K562 (cell line): ENCODE measurements around the gene NAPB. TPM values are rescaled to one million over a fixed set of nuclear protein-coding genes. Genes with fewer than 3 reads are reported as not detected.

Experiments used
- CBX3 ChIP-seq, 2 experiments: IDR thresholded peaks; 1 replicate in 1 of 2; 2 replicates in 1 of 2; pipeline ENCODE4 v1.6.1; 2012; ENCODE audit warnings: inconsistent platforms in 2 of 2, low read length in 2 of 2, borderline replicate concordance in 1 of 2, control low read depth in 1 of 2
- ESRRB ChIP-seq: fragments of 250-450 bp; sonication (Bioruptor Pico); IDR thresholded peaks from 2 replicates; pipeline ENCODE4 v1.5.0; 2020; ENCODE audit warnings: mild to moderate bottlenecking, moderate library complexity, borderline replicate concordance
- FUS ChIP-seq: fragments of 200-400 bp; formaldehyde crosslinking; optimal IDR thresholded peaks from 2 replicates; pipeline ENCODE3; 2017; ENCODE audit warnings: low read depth, low read length
- HES1 ChIP-seq: fragments of 450-650 bp; IDR thresholded peaks from 2 replicates; pipeline ENCODE4 v1.6.1; 2016; ENCODE audit warnings: low read depth, mild to moderate bottlenecking, moderate library complexity
- RAD21 ChIP-seq, 2 experiments: fragments of 250-450 bp in 1 of 2; fragments of 450-650 bp in 1 of 2; sonication (Bioruptor Pico) in 1 of 2; formaldehyde crosslinking in 1 of 2; IDR thresholded peaks in 1 of 2; conservative IDR thresholded peaks in 1 of 2; 2 replicates each; pipeline versions ENCODE4 v1.4.0 to v1.8.0; 2020 to 2022; ENCODE audit warnings: mild to moderate bottlenecking in 2 of 2, moderate library complexity in 1 of 2
- THRB ChIP-seq: fragments of 450-650 bp; formaldehyde crosslinking; conservative IDR thresholded peaks from 2 replicates; pipeline ENCODE4 v1.4.0; 2022; ENCODE audit warnings: mild to moderate bottlenecking, missing genetic modification characterization
- VEZF1 ChIP-seq: fragments of 200-800 bp; sonication (Bioruptor generic); IDR thresholded peaks from 2 replicates; pipeline ENCODE4 v1.6.1; 2017; ENCODE audit warnings: missing genetic modification characterization, missing compliant biosample characterization
- ZBTB5 ChIP-seq: fragments of 450-650 bp; IDR thresholded peaks from 2 replicates; pipeline ENCODE4 v1.6.1; 2017; ENCODE audit warnings: antibody characterized with exemption
- ZNF561 ChIP-seq: fragments of 450-650 bp; formaldehyde crosslinking; conservative IDR thresholded peaks from 2 replicates; pipeline ENCODE4 v1.4.0; 2020; ENCODE audit warnings: mild to moderate bottlenecking, moderate library complexity
- polyA plus RNA-seq, 8 experiments: library from polyadenylated mRNA; depleted of rRNA in 4 of 8; stranded (reverse) in 5 of 8; unstranded in 3 of 8; fragments of >200 nt; fragmentation: Nextera tagmentation in 2 of 8; fragmentation: Illumina TruSeq in 1 of 8; extraction: Ambion mirVana in 2 of 8; extraction: Trizol in 1 of 8; gene quantifications; 2 replicates each; pipeline versions ENCODE4 v1.2.1 to v1.2.3, GENCODE V29; 2011 to 2014; ENCODE audit warnings: inconsistent platforms in 1 of 8, missing spikeins in 1 of 8
- total RNA-seq, 7 experiments: library from RNA; depleted of rRNA in 6 of 7; stranded (reverse); fragments of >200 nt in 6 of 7; fragmentation: Illumina TruSeq in 2 of 7; extraction: Trizol in 2 of 7; gene quantifications; 2 replicates each; pipeline versions ENCODE4 v1.2.1 to v1.2.3, GENCODE V29; 2011 to 2021; ENCODE audit warnings: low replicate concordance in 1 of 7
- TF ChIP-seq, protein P1 (sequence below), 2 experiments: fragments of 450-650 bp in 1 of 2; sonication (generic) in 1 of 2; formaldehyde crosslinking in 1 of 2; IDR thresholded peaks; 2 replicates each; pipeline versions ENCODE4 v1.7.1 to v1.9.0; 2016 to 2022; ENCODE audit warnings: inconsistent platforms in 1 of 2, mild to moderate bottlenecking in 1 of 2, missing genetic modification reagents in 1 of 2

The NAPB gene
- total and polyA plus RNA-seq, 9 of the 15 experiments (the other 6 are each of a cell fraction or from before 2014, with no cell fraction given) = 1.4 to 7.7 (median 5.2) TPM

DNA sequence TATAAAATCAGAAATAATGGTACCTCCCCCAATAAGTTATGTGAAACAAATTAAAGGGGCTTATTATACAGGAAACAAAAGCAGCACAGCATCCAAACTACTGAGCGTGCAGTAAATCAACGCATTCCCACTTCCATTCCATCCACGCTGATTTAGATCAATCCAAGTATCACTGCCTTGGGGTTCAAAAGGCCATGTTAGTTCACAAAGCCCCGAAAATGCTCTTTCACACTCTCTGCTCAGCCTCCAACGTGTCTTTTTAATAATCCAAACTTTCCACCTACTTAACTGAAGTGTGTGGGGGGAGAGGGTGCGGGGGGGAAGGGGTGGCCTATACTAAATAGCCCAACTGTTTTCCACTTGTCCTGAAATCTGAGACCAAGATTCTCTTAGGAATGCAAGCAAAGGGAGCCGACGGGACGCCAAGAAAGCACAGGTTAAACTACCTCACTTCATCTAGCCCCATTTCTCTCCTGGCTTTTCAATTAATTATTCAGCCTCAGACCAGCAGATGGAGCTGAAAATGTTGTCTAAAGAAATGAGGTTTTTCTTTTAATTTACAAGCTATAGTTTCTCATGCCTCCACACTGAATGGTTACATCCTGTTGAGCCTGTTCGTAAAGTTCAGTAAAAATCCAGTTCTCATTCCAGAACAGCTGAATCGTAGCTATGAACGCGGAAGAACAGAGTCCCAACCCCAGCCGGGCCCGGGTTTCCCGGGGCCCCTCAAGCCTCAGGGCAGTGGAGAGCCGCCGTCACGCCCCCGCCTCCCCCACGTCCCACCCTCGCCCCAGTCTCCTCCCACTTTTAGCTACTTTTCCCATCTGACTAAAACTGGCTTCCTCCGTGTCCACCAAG lies 71.7 kb downstream of the NAPB start (continued):
- no peak for TF ChIP-seq CBX3 (IDR thresholded peaks at IDR 0.05; ENCODE audit: borderline replicate concordance in 1 of 2, low read length in 2 of 2)
- no peak for TF ChIP-seq ESRRB (CRISPR knock-in tag)
- no peak for TF ChIP-seq ZBTB5
- no peak for TF ChIP-seq FUS
- TF ChIP-seq VEZF1 = peak; percentile 69; the same call in 1 of the 2 replicates
- TF ChIP-seq HES1 = no peak
- TF ChIP-seq RAD21 (CRISPR knock-in tag; conservative IDR thresholded peaks at IDR 0.05 in 1 of 2, IDR thresholded peaks at IDR 0.05 in 1 of 2) = 0 out of 4 replicates have a peak, but pooled peaks of 1 of the 2 experiments have one; percentile 29
- TF ChIP-seq, protein P1, sequence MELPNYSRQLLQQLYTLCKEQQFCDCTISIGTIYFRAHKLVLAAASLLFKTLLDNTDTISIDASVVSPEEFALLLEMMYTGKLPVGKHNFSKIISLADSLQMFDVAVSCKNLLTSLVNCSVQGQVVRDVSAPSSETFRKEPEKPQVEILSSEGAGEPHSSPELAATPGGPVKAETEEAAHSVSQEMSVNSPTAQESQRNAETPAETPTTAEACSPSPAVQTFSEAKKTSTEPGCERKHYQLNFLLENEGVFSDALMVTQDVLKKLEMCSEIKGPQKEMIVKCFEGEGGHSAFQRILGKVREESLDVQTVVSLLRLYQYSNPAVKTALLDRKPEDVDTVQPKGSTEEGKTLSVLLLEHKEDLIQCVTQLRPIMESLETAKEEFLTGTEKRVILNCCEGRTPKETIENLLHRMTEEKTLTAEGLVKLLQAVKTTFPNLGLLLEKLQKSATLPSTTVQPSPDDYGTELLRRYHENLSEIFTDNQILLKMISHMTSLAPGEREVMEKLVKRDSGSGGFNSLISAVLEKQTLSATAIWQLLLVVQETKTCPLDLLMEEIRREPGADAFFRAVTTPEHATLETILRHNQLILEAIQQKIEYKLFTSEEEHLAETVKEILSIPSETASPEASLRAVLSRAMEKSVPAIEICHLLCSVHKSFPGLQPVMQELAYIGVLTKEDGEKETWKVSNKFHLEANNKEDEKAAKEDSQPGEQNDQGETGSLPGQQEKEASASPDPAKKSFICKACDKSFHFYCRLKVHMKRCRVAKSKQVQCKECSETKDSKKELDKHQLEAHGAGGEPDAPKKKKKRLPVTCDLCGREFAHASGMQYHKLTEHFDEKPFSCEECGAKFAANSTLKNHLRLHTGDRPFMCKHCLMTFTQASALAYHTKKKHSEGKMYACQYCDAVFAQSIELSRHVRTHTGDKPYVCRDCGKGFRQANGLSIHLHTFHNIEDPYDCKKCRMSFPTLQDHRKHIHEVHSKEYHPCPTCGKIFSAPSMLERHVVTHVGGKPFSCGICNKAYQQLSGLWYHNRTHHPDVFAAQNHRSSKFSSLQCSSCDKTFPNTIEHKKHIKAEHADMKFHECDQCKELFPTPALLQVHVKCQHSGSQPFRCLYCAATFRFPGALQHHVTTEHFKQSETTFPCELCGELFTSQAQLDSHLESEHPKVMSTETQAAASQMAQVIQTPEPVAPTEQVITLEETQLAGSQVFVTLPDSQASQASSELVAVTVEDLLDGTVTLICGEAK (IDR thresholded peaks at IDR 0.05) = no peak
- TF ChIP-seq, protein P1 (CRISPR knock-in tag; IDR thresholded peaks at IDR 0.05) = no peak
- no peak for TF ChIP-seq THRB (CRISPR knock-in tag)
- no peak for TF ChIP-seq ZNF561
